ENCODE measurements around the gene XIRP2.

Gene XIRP2

GRCh38 chr2:167249197-167249596 lies 360.9 kb downstream of the XIRP2 start:
- Histone ChIP-seq H3K4me3 (ENCODE audit: low read depth, low read length) (no peak overlapping the region), H3K27ac (no peak overlapping the region), H3K27me3 (replicated peaks) (no peaks in the 10 kb centered on the region), H3K36me3 (replicated peaks) (no peaks in the 10 kb centered on the region)
- DNase-seq: no peak
- in situ Hi-C loops (cut with HindIII; ENCODE audit: low pct_ligation_motif_present, low sequenced_read_pairs): no loop called here
- no peak for TF ChIP-seq CTCF (IDR thresholded peaks at IDR 0.05; ENCODE audit: low read depth, low read length, missing control alignments)

DNA sequence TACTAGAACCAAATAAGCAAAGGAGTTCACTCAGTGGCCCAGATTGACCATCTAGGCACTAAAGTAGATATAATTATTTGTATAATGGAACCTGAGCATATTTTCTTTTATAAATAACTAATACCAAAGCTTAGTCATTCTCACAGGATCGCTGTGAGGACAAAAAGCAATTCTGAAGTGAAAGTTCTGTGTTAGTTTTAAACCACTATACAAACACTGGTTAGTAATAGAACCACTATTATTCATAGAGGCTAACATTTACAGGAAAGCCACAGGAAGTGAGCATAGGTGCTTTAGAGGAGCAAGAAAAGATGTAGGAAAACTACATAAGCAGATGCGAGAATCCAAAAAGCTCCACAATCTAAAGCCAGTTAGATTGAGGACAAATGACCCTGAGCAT lies 364.7 kb downstream of the XIRP2 start:
- DNase-seq: peak; percentile 43
- H3K36me3 ChIP-seq (replicated peaks): no peaks in the 10 kb centered on the region
- H3K27ac ChIP-seq: no peak overlapping the region
- in situ Hi-C loops (cut with HindIII; ENCODE audit: low pct_ligation_motif_present, low sequenced_read_pairs): no loop called here
- H3K4me3 ChIP-seq (ENCODE audit: low read depth, low read length): no peak overlapping the region
- no peak for TF ChIP-seq CTCF (IDR thresholded peaks at IDR 0.05; ENCODE audit: low read depth, low read length, missing control alignments)
- H3K27me3 ChIP-seq (replicated peaks): no peaks in the 10 kb centered on the region

GRCh38 chr2:167254721-167255120 lies 366.4 kb downstream of the XIRP2 start:
- Histone ChIP-seq H3K36me3 (replicated peaks) (no peaks in the 10 kb centered on the region), H3K27ac (no peak overlapping the region), H3K27me3 (replicated peaks) (no peaks in the 10 kb centered on the region), H3K4me3 (ENCODE audit: low read depth, low read length) (no peak overlapping the region)
- no peak for DNase-seq
- TF ChIP-seq CTCF (IDR thresholded peaks at IDR 0.05; ENCODE audit: low read depth, low read length, missing control alignments): no peak
- in situ Hi-C loops (cut with HindIII; ENCODE audit: low pct_ligation_motif_present, low sequenced_read_pairs): no loop called here

DNA sequence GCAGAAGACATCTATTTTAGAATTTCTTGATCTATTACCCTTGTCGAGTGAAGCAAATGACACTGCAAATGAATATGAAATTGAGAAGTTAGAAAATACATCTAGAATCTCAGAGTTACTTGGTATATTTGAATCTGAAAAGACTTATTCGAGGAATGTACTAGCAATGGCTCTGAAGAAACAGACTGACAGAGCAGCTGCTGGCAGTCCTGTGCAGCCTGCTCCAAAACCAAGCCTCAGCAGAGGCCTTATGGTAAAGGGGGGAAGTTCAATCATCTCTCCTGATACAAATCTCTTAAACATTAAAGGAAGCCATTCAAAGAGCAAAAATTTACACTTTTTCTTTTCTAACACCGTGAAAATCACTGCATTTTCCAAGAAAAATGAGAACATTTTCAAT lies 370.4 kb downstream of the XIRP2 start:
- no peak overlapping the region for H3K27ac ChIP-seq
- in situ Hi-C loops (cut with HindIII; ENCODE audit: low pct_ligation_motif_present, low sequenced_read_pairs): no loop called here
- H3K4me3 ChIP-seq (ENCODE audit: low read depth, low read length): no peak overlapping the region
- no peaks in the 10 kb centered on the region for H3K27me3 ChIP-seq (replicated peaks)
- no peak for TF ChIP-seq CTCF (IDR thresholded peaks at IDR 0.05; ENCODE audit: low read depth, low read length, missing control alignments)
- no peaks in the 10 kb centered on the region for H3K36me3 ChIP-seq (replicated peaks)
- DNase-seq: no peak

- no peak for DNase-seq
- Histone ChIP-seq H3K27me3 (replicated peaks) (no peaks in the 10 kb centered on the region), H3K36me3 (replicated peaks) (no peaks in the 10 kb centered on the region), H3K27ac (no peak overlapping the region), H3K4me3 (ENCODE audit: low read depth, low read length) (no peak overlapping the region)
- in situ Hi-C loops (cut with HindIII; ENCODE audit: low pct_ligation_motif_present, low sequenced_read_pairs): no loop called here
- TF ChIP-seq CTCF (IDR thresholded peaks at IDR 0.05; ENCODE audit: low read depth, low read length, missing control alignments): peak; percentile 67
These were observed 376.1 kb downstream of the XIRP2 start for GRCh38 chr2:167264380-167264779.

GRCh38 chr2:167265004-167265403 lies 376.7 kb downstream of the XIRP2 start:
- Histone ChIP-seq H3K27me3 (replicated peaks) (no peaks in the 10 kb centered on the region), H3K4me3 (ENCODE audit: low read depth, low read length) (no peak overlapping the region), H3K27ac (no peak overlapping the region), H3K36me3 (replicated peaks) (no peaks in the 10 kb centered on the region)
- in situ Hi-C loops (cut with HindIII; ENCODE audit: low pct_ligation_motif_present, low sequenced_read_pairs): no loop called here
- no peak for DNase-seq
- no peak for TF ChIP-seq CTCF (IDR thresholded peaks at IDR 0.05; ENCODE audit: low read depth, low read length, missing control alignments)

Data from brain microvascular endothelial cell (primary cell).